Esophagus mucosa (tissue), 1 donor: ENCODE measurements around the gene SLC5A5. TPM values are rescaled to one million over a fixed set of nuclear protein-coding genes. Genes with fewer than 3 reads are reported as not detected.

Experiments used
- ATAC-seq: fragments of 200-7000 bp; cut with Tn5 transposase; one replicate; pipeline ENCODE4 v1.9.1; 2020
- total RNA-seq: library from RNA; stranded (reverse); gene quantifications from one replicate; pipeline ENCODE4 v1.2.4, GENCODE V29; 2023
- donor health status: DM: yes; HTN: yes; CAD: no.

The SLC5A5 gene
- total RNA-seq: not detected

GRCh38 chr19:17871878-17872250, at the start of gene SLC5A5:
Gene SLC5A5 (plus strand): TSS chr19:17871945. CDS start chr19:17872320, 375 bp downstream.
- no peak for ATAC-seq

- peak; percentile 17 for ATAC-seq
These were observed 47.4 kb upstream of the SLC5A5 start for GRCh38 chr19:17824339-17824738.

GRCh38 chr19:17826508-17827056, 45.2 kb upstream of the SLC5A5 start:
- no peak for ATAC-seq

- no peak for ATAC-seq
These were observed 41.7 kb upstream of the SLC5A5 start for GRCh38 chr19:17829855-17830566.

- ATAC-seq: peak; percentile 86
These were observed 41.0 kb upstream of the SLC5A5 start for GRCh38 chr19:17830567-17831418.

GRCh38 chr19:17831419-17831888, 40.3 kb upstream of the SLC5A5 start:
- ATAC-seq: peak; percentile 12

- ATAC-seq: no peak
These were observed 39.1 kb upstream of the SLC5A5 start for GRCh38 chr19:17832443-17833208.

GRCh38 chr19:17834350-17835181, 37.2 kb upstream of the SLC5A5 start:
- ATAC-seq: no peak

- no peak for ATAC-seq
These were observed 36.4 kb upstream of the SLC5A5 start for GRCh38 chr19:17835182-17836006.

- no peak for ATAC-seq
These were observed 35.2 kb upstream of the SLC5A5 start for GRCh38 chr19:17836530-17836929.

- no peak for ATAC-seq
These were observed 33.8 kb upstream of the SLC5A5 start for GRCh38 chr19:17837972-17838371.

- no peak for ATAC-seq
These were observed 31.7 kb upstream of the SLC5A5 start for GRCh38 chr19:17840019-17840418.

GRCh38 chr19:17841371-17841809, 30.4 kb upstream of the SLC5A5 start:
- no peak for ATAC-seq

- ATAC-seq: peak; percentile 70
These were observed 29.7 kb upstream of the SLC5A5 start for GRCh38 chr19:17841810-17842662.

- ATAC-seq: peak; percentile 2
These were observed 29.0 kb upstream of the SLC5A5 start for GRCh38 chr19:17842663-17843291.

- ATAC-seq: no peak
These were observed 28.4 kb upstream of the SLC5A5 start for GRCh38 chr19:17843292-17843827.

GRCh38 chr19:17843908-17844490, 27.7 kb upstream of the SLC5A5 start:
- no peak for ATAC-seq

- no peak for ATAC-seq
These were observed 25.6 kb upstream of the SLC5A5 start for GRCh38 chr19:17846146-17846545.
